ENCODE measurements around the gene SLC2A5. TPM values are rescaled to one million over a fixed set of nuclear protein-coding genes. Genes with fewer than 3 reads are reported as not detected.

The SLC2A5 gene
- total and polyA plus RNA-seq, 9 of the 15 experiments (the other 6 are each of a cell fraction or from before 2014, with no cell fraction given) = 0.08 TPM; not detected in 8

DNA sequence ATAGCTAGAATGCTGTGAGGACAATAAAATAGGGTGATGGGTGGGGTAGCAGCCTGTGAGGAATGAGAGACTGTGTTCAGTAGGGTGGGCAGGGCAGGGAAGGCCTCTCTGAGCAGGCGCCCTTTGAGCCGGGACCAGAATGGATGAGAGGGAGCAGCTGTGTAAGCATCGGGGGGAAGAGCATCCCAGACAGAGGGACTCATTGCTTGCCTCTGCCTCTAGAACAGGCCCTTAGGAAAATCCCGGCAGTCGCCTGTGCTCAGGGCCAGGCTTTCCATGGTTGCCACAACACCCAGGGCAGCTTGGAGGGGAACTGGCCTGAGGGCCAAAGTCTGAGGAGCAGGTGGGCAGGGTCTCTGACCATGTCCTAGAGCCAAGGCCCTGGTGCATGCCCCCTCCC lies 44.0 kb downstream of the SLC2A5 start:
- Histone ChIP-seq H4K20me1 (replicated peaks; ENCODE audit: control insufficient read depth, insufficient read depth, low read length) (no peaks in the 10 kb centered on the region; the same call in 1 of the 2 replicates), H3K4me3 (no peak overlapping the region), H3K27me3 (ENCODE audit: control insufficient read depth in 2 of 2, insufficient read depth in 2 of 2, low read length in 2 of 2) (peaks cover 25 to 58% of the 10 kb centered on the region in 2 experiments), H3K9me3 (replicated peaks; ENCODE audit: control insufficient read depth, insufficient read depth, low read depth, low read length) (no peaks in the 10 kb centered on the region), H3K9me1 (ENCODE audit: control insufficient read depth, insufficient read depth, low read length) (no peaks in the 10 kb centered on the region), H3K9ac (ENCODE audit: insufficient read depth in 1 of 2, low read depth in 2 of 2, low read length in 2 of 2) (no peak overlapping the region), H2AFZ (ENCODE audit: low read depth, low read length) (no peak overlapping the region), H3K4me1 (replicated peaks in 1 of 2; ENCODE audit: control insufficient read depth in 2 of 2, insufficient read depth in 2 of 2, low read length in 2 of 2) (peaks cover 0 to 6% of the 10 kb centered on the region in 2 experiments; a peak in 1 of 5 replicates), H3K27ac (ENCODE audit: extremely low read depth, low read depth, low read length) (no peak overlapping the region), H3K79me2 (ENCODE audit: control insufficient read depth, insufficient read depth, low read length) (no peaks in the 10 kb centered on the region), H3K36me3 (ENCODE audit: control insufficient read depth, insufficient read depth, low read length) (no peaks in the 10 kb centered on the region), H3K4me2 (ENCODE audit: insufficient read depth, low read length) (no peak overlapping the region)
- DNase-seq (ENCODE audit: extremely low read depth in 1 of 4, low spot score in 3 of 4) (no peak), ATAC-seq (no peak; the same call in 2 of the 3 replicates), FAIRE-seq (no peak)
- ChIA-PET POLR2A (interaction anchor here (1.2 kb wide), 1 partner anchor 10 kb away, joined by 5 read pairs; no protein-coding TSS in a partner anchor), CTCF (ENCODE audit: low intra/inter-chr PET ratio) (no interaction called here)
- intact Hi-C loops (cut with micrococcal nuclease) = no loop called here
- in situ Hi-C loops (cut with MboI) = no loop called here
- BruUV-seq (replicated peaks) = no TSS peak
- WGBS (ENCODE audit: insufficient coverage, low coverage, missing lambda C conversion rate) = 0% methylated on average over 5 of the region's 5 CpGs
- TF ChIP-seq PYGO2 (tag; IDR thresholded peaks at IDR 0.05) (no peak), ZNF212 (CRISPR knock-in tag; IDR thresholded peaks at IDR 0.05) (no peak), RBM15 (IDR thresholded peaks at IDR 0.05; ENCODE audit: insufficient read depth, low read length) (no peak), POLR2B (IDR thresholded peaks at IDR 0.05; ENCODE audit: low read depth, partially characterized antibody) (no peak), XRCC5 (IDR thresholded peaks at IDR 0.05; ENCODE audit: low read depth, low read length) (no peak), ZNF764 (CRISPR knock-in tag; IDR thresholded peaks at IDR 0.05; ENCODE audit: low read depth) (no peak), XRCC3 (IDR thresholded peaks at IDR 0.05) (no peak)
- TF ChIP-seq, protein P1, sequence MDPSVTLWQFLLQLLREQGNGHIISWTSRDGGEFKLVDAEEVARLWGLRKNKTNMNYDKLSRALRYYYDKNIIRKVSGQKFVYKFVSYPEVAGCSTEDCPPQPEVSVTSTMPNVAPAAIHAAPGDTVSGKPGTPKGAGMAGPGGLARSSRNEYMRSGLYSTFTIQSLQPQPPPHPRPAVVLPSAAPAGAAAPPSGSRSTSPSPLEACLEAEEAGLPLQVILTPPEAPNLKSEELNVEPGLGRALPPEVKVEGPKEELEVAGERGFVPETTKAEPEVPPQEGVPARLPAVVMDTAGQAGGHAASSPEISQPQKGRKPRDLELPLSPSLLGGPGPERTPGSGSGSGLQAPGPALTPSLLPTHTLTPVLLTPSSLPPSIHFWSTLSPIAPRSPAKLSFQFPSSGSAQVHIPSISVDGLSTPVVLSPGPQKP (CRISPR knock-in tag; IDR thresholded peaks at IDR 0.05) = no peak
- TF ChIP-seq, protein P2, sequence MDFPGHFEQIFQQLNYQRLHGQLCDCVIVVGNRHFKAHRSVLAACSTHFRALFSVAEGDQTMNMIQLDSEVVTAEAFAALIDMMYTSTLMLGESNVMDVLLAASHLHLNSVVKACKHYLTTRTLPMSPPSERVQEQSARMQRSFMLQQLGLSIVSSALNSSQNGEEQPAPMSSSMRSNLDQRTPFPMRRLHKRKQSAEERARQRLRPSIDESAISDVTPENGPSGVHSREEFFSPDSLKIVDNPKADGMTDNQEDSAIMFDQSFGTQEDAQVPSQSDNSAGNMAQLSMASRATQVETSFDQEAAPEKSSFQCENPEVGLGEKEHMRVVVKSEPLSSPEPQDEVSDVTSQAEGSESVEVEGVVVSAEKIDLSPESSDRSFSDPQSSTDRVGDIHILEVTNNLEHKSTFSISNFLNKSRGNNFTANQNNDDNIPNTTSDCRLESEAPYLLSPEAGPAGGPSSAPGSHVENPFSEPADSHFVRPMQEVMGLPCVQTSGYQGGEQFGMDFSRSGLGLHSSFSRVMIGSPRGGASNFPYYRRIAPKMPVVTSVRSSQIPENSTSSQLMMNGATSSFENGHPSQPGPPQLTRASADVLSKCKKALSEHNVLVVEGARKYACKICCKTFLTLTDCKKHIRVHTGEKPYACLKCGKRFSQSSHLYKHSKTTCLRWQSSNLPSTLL (IDR thresholded peaks at IDR 0.05) = no peak
- TF ChIP-seq, protein P3, sequence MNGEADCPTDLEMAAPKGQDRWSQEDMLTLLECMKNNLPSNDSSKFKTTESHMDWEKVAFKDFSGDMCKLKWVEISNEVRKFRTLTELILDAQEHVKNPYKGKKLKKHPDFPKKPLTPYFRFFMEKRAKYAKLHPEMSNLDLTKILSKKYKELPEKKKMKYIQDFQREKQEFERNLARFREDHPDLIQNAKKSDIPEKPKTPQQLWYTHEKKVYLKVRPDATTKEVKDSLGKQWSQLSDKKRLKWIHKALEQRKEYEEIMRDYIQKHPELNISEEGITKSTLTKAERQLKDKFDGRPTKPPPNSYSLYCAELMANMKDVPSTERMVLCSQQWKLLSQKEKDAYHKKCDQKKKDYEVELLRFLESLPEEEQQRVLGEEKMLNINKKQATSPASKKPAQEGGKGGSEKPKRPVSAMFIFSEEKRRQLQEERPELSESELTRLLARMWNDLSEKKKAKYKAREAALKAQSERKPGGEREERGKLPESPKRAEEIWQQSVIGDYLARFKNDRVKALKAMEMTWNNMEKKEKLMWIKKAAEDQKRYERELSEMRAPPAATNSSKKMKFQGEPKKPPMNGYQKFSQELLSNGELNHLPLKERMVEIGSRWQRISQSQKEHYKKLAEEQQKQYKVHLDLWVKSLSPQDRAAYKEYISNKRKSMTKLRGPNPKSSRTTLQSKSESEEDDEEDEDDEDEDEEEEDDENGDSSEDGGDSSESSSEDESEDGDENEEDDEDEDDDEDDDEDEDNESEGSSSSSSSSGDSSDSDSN (IDR thresholded peaks at IDR 0.05; ENCODE audit: borderline replicate concordance in 1 of 2, low read depth in 2 of 2, low read length in 2 of 2) = no peak
- TF ChIP-seq, protein P4, sequence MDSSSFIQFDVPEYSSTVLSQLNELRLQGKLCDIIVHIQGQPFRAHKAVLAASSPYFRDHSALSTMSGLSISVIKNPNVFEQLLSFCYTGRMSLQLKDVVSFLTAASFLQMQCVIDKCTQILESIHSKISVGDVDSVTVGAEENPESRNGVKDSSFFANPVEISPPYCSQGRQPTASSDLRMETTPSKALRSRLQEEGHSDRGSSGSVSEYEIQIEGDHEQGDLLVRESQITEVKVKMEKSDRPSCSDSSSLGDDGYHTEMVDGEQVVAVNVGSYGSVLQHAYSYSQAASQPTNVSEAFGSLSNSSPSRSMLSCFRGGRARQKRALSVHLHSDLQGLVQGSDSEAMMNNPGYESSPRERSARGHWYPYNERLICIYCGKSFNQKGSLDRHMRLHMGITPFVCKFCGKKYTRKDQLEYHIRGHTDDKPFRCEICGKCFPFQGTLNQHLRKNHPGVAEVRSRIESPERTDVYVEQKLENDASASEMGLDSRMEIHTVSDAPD (CRISPR knock-in tag; IDR thresholded peaks at IDR 0.05) = no peak
- TF ChIP-seq, protein P5, sequence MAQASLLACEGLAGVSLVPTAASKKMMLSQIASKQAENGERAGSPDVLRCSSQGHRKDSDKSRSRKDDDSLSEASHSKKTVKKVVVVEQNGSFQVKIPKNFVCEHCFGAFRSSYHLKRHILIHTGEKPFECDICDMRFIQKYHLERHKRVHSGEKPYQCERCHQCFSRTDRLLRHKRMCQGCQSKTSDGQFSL (CRISPR knock-in tag; IDR thresholded peaks at IDR 0.05) = no peak
- TF ChIP-seq, protein P5 (tag; IDR thresholded peaks at IDR 0.05) = no peak
